Activated CD4-positive, CD25-positive, alpha-beta regulatory T cell treated with anti-CD3 and anti-CD28 coated beads, Interleukin-2, amount 50 U/mL, for 72 hours (primary cell): Measurements from ENCODE around the gene PLCB3.
"Not testable (repeated sequence)": the region's sequence is repeated elsewhere in the genome, so short reads cannot be mapped to it uniquely, and the experiment has no call there.

Experiments
- DNase-seq: peaks from one replicate; pipeline ENCODE4 v3.0.0; 2021

PLCB3 gene

GRCh38 chr11:64306563-64306875 lies 55.2 kb downstream of the PLCB3 start:
- no peak for DNase-seq

GRCh38 chr11:64306876-64307622 lies 55.7 kb downstream of the PLCB3 start:
- no peak for DNase-seq

- DNase-seq = not testable (repeated sequence)
These were observed 56.5 kb downstream of the PLCB3 start for GRCh38 chr11:64307795-64308194.

- DNase-seq = no peak
These were observed 61.6 kb downstream of the PLCB3 start for GRCh38 chr11:64312947-64313346.

- no peak for DNase-seq
These were observed 62.3 kb downstream of the PLCB3 start for GRCh38 chr11:64313491-64314145.

GRCh38 chr11:64314146-64314804 lies 62.9 kb downstream of the PLCB3 start:
- no peak for DNase-seq

GRCh38 chr11:64314805-64315561 lies 63.7 kb downstream of the PLCB3 start:
- DNase-seq = no peak

- not testable (repeated sequence) for DNase-seq
These were observed 64.6 kb downstream of the PLCB3 start for GRCh38 chr11:64315667-64316526.

- DNase-seq = no peak
These were observed 65.5 kb downstream of the PLCB3 start for GRCh38 chr11:64316672-64317324.

- peak; percentile 92 for DNase-seq
These were observed 66.1 kb downstream of the PLCB3 start, which contains the start of gene TRMT112 for GRCh38 chr11:64317325-64317960. Gene TRMT112, minus strand, starts transcription at chr11:64317559. Its CDS starts 33 bp downstream, at chr11:64317526.

- DNase-seq = peak; percentile 94
These were observed 66.8 kb downstream of the PLCB3 start, which contains the start of gene PRDX5 for GRCh38 chr11:64317961-64318765. Gene PRDX5, plus strand, starts transcription at chr11:64318121. Its CDS starts 95 bp downstream, at chr11:64318216.
